H9 (cell line): ENCODE results near the gene DIPK1B. TPM values are rescaled to one million over a fixed set of nuclear protein-coding genes. Genes with fewer than 3 reads are reported as not detected.

ENCODE experiments used
- DNase-seq: peaks from one replicate; pipeline ENCODE4 v3.0.0-alpha.2; 2017
- H2AFZ ChIP-seq: one replicate; pipeline ENCODE4 v1.6.1; 2013; ENCODE audit warnings: mild to moderate bottlenecking, low read length, control low read depth, moderate library complexity
- H2AK5ac ChIP-seq: 2 replicates; pipeline ENCODE4 v1.6.1; 2013; ENCODE audit warnings: low read length, control low read depth, mixed read lengths; ENCODE audit not compliant: insufficient read length
- H2BK120ac ChIP-seq: one replicate; pipeline ENCODE4 v1.6.1; 2013; ENCODE audit warnings: low read depth, mild to moderate bottlenecking, low read length, control low read depth, inconsistent platforms; ENCODE audit not compliant: poor library complexity, severe bottlenecking
- H2BK12ac ChIP-seq: 2 replicates; pipeline ENCODE4 v1.6.1; 2013; ENCODE audit warnings: low read length, control low read depth, mixed read lengths, low read depth; ENCODE audit not compliant: insufficient read length
- H2BK15ac ChIP-seq: 2 replicates; pipeline ENCODE4 v1.6.1; 2013; ENCODE audit warnings: low read depth, low read length, control low read depth
- H2BK20ac ChIP-seq: one replicate; pipeline ENCODE4 v1.6.1; 2013; ENCODE audit warnings: low read depth, mild to moderate bottlenecking, low read length, control low read depth, inconsistent platforms; ENCODE audit not compliant: poor library complexity, severe bottlenecking
- H2BK5ac ChIP-seq: 2 replicates; pipeline ENCODE4 v1.6.1; 2013; ENCODE audit warnings: low read length, control low read depth, mixed read lengths; ENCODE audit not compliant: insufficient read length
- H3K14ac ChIP-seq: 2 replicates; pipeline ENCODE4 v1.6.1; 2013; ENCODE audit warnings: low read length, control low read depth; ENCODE audit not compliant: insufficient read depth
- H3K18ac ChIP-seq: 2 replicates; pipeline ENCODE4 v1.6.1; 2013; ENCODE audit warnings: low read depth, mild to moderate bottlenecking, mixed read lengths, low read length, control low read depth; ENCODE audit not compliant: insufficient read length
- H3K23ac ChIP-seq: 2 replicates; pipeline ENCODE4 v1.6.1; 2013; ENCODE audit warnings: low read length, control low read depth, mixed read lengths, low read depth; ENCODE audit not compliant: insufficient read length
- H3K23me2 ChIP-seq: 2 replicates; pipeline ENCODE4 v1.6.1; 2013; ENCODE audit warnings: low read depth, mild to moderate bottlenecking, mixed read lengths, low read length, control low read depth; ENCODE audit not compliant: insufficient read length, poor library complexity, severe bottlenecking
- H3K27ac ChIP-seq: 2 replicates; pipeline ENCODE4 v1.5.1; 2013; ENCODE audit warnings: low read length, control low read depth, mixed read lengths, low read depth; ENCODE audit not compliant: insufficient read length
- H3K27me3 ChIP-seq: 2 replicates; pipeline ENCODE4 v1.6.1; 2013; ENCODE audit warnings: low read length, control low read depth, inconsistent platforms; ENCODE audit not compliant: insufficient read depth
- H3K4ac ChIP-seq: 2 replicates; pipeline ENCODE4 v1.6.1; 2013; ENCODE audit warnings: low read depth, mild to moderate bottlenecking, control low read depth, inconsistent platforms, low read length, moderate library complexity
- H3K4me1 ChIP-seq: 2 replicates; pipeline ENCODE4 v1.6.1; 2013; ENCODE audit warnings: low read length, control low read depth, inconsistent platforms; ENCODE audit not compliant: insufficient read depth
- H3K4me2 ChIP-seq: 2 replicates; pipeline ENCODE4 v1.6.1; 2013; ENCODE audit warnings: low read length, control low read depth, mixed read lengths; ENCODE audit not compliant: insufficient read length, insufficient read depth
- H3K56ac ChIP-seq: 2 replicates; pipeline ENCODE4 v1.6.1; 2013; ENCODE audit warnings: low read depth, mild to moderate bottlenecking, mixed read lengths, low read length, control low read depth; ENCODE audit not compliant: insufficient read length
- H3K79me1 ChIP-seq: 2 replicates; pipeline ENCODE4 v1.6.1; 2013; ENCODE audit warnings: low read depth, mild to moderate bottlenecking, moderate library complexity, low read length, control low read depth, inconsistent platforms; ENCODE audit not compliant: insufficient read depth, poor library complexity, severe bottlenecking
- H3K79me2 ChIP-seq: 2 replicates; pipeline ENCODE4 v1.6.1; 2013; ENCODE audit warnings: low read length, control low read depth, inconsistent platforms; ENCODE audit not compliant: insufficient read depth
- H3K9ac ChIP-seq: 2 replicates; pipeline ENCODE4 v1.6.1; 2013; ENCODE audit warnings: low read length, control low read depth, mixed read lengths; ENCODE audit not compliant: insufficient read length; ENCODE audit errors: extremely low read depth
- H3K9me3 ChIP-seq: one replicate; pipeline ENCODE4 v1.6.1; 2013; ENCODE audit warnings: low read depth, low read length, inconsistent platforms; ENCODE audit not compliant: control insufficient read depth
- H3T11ph ChIP-seq: one replicate; pipeline ENCODE4 v1.6.1; 2013; ENCODE audit warnings: mild to moderate bottlenecking, low read length, control low read depth, inconsistent platforms
- H4K20me1 ChIP-seq: one replicate; pipeline ENCODE4 v1.6.1; 2013; ENCODE audit not compliant: control insufficient read depth, insufficient read length, insufficient read depth
- H4K5ac ChIP-seq: 2 replicates; pipeline ENCODE4 v1.6.1; 2013; ENCODE audit warnings: low read depth, mild to moderate bottlenecking, mixed read lengths, low read length, control low read depth; ENCODE audit not compliant: insufficient read length
- H4K8ac ChIP-seq: replicated peaks from 2 replicates; pipeline ENCODE4 v1.6.1; 2013; ENCODE audit warnings: low read length, control low read depth, mixed read lengths, low read depth; ENCODE audit not compliant: insufficient read length
- H4K91ac ChIP-seq: 2 replicates; pipeline ENCODE4 v1.6.1; 2013; ENCODE audit warnings: low read depth, mild to moderate bottlenecking, moderate library complexity, mixed read lengths, low read length, control low read depth; ENCODE audit not compliant: insufficient read length
- H3K27ac Mint-ChIP-seq, 3 experiments: 2 replicates in 2 of 3; 3 replicates in 1 of 3; pipeline ENCODE4 v1.8.0; 2020 to 2021; ENCODE audit warnings: mixed read lengths in 3 of 3, mild to moderate bottlenecking in 1 of 3, moderate library complexity in 1 of 3
- H3K27me3 Mint-ChIP-seq: 2 replicates; pipeline ENCODE4 v1.8.0; 2021; ENCODE audit warnings: low read depth, mild to moderate bottlenecking, moderate library complexity, mixed read lengths
- H3K36me3 Mint-ChIP-seq, 3 experiments: 2 replicates in 2 of 3; 3 replicates in 1 of 3; pipeline ENCODE4 v1.8.0; 2020 to 2021; ENCODE audit warnings: low read depth in 3 of 3, mixed read lengths in 3 of 3; ENCODE audit not compliant: insufficient read depth in 1 of 3
- H3K4me1 Mint-ChIP-seq, 2 experiments: 2 replicates each; pipeline ENCODE4 v1.8.0; 2020; ENCODE audit warnings: mixed read lengths in 2 of 2
- H3K4me3 Mint-ChIP-seq, 2 experiments: 2 replicates in 1 of 2; 3 replicates in 1 of 2; pipeline ENCODE4 v1.8.0; 2020 to 2021; ENCODE audit warnings: mild to moderate bottlenecking in 2 of 2, mixed read lengths in 2 of 2, moderate library complexity in 1 of 2
- H3K9me3 Mint-ChIP-seq, 2 experiments: 2 replicates in 1 of 2; 3 replicates in 1 of 2; pipeline ENCODE4 v1.8.0; 2020; ENCODE audit warnings: mild to moderate bottlenecking in 2 of 2, mixed read lengths in 2 of 2, moderate library complexity in 1 of 2
- CTCF ChIP-seq: fragments of 200-600 bp; sonication (generic); conservative IDR thresholded peaks from 3 replicates; pipeline ENCODE4 v1.8.0; 2021; ENCODE audit warnings: antibody characterized with exemption, mild to moderate bottlenecking
- WGBS: extraction: QIAGEN DNeasy Blood & Tissue Kit; methylation state at CpG from one replicate; pipeline ENCODE4 v1.1.7; 2013; ENCODE audit warnings: missing lambda C conversion rate, low lambda C conversion rate, mixed read lengths; ENCODE audit not compliant: insufficient read length; ENCODE audit errors: extremely low coverage; 5-methylcytosine and 5-hydroxymethylcytosine counted together
- total RNA-seq: library from RNA; stranded (reverse); gene quantifications from 2 replicates; pipeline ENCODE4 v1.2.1, GENCODE V29; 2021

The DIPK1B gene
- total RNA-seq, 1 experiment from 2014 or later, result 40.3 TPM

- H2BK20ac ChIP-seq, result no peak overlapping the region
- H2AK5ac ChIP-seq, result no peak overlapping the region
- no peak overlapping the region for H4K91ac ChIP-seq
- H3K14ac ChIP-seq, result no peak overlapping the region
- H3K27me3 ChIP-seq, result no peaks in the 10 kb centered on the region
- DNase-seq, result no peak
- no peak overlapping the region for H3K18ac ChIP-seq
- H3K9ac ChIP-seq, result no peak overlapping the region
- H3K4me2 ChIP-seq, result no peak overlapping the region
- no peak overlapping the region for H3K56ac ChIP-seq
- H3K27ac ChIP-seq, result no peak overlapping the region
- no peak overlapping the region for H3T11ph ChIP-seq
- H4K20me1 ChIP-seq, result no peaks in the 10 kb centered on the region
- no peaks in the 10 kb centered on the region for H3K4me1 ChIP-seq
- H3K79me1 ChIP-seq, result no peaks in the 10 kb centered on the region
- no CpG with 5 or more reads among the region's 13 CpGs for WGBS
- H4K8ac ChIP-seq, result no peak overlapping the region
- H2AFZ ChIP-seq, result no peak overlapping the region
- no peak overlapping the region for H3K23ac ChIP-seq
- H4K5ac ChIP-seq, result no peak overlapping the region
- Mint-ChIP-seq H3K27me3 (peaks cover 1% of the 10 kb centered on the region; the same call in 1 of the 2 replicates), H3K27ac (no peak overlapping the region), H3K9me3 (no peaks in the 10 kb centered on the region), H3K4me1 (peaks cover 2 to 7% of the 10 kb centered on the region in 2 experiments), H3K36me3 (peaks cover 0 to 5% (median 0%) of the 10 kb centered on the region in 3 experiments; a peak in 4 of 7 replicates), H3K4me3 (no peak overlapping the region)
- no peak for TF ChIP-seq CTCF
- no peaks in the 10 kb centered on the region for H3K23me2 ChIP-seq
- no peaks in the 10 kb centered on the region for H3K79me2 ChIP-seq
- H2BK120ac ChIP-seq, result no peak overlapping the region
- no peak overlapping the region for H2BK15ac ChIP-seq
- no peak overlapping the region for H3K4ac ChIP-seq
- no peak overlapping the region for H2BK5ac ChIP-seq
- no peak overlapping the region for H2BK12ac ChIP-seq
- H3K9me3 ChIP-seq, result no peaks in the 10 kb centered on the region
Observed at GRCh38 chr9:136676297-136676794, 36.0 kb upstream of the DIPK1B start.
